Measurements from ENCODE around the gene TRIM61. TPM values are rescaled to one million over a fixed set of nuclear protein-coding genes. Genes with fewer than 3 reads are reported as not detected.
"Not testable (repeated sequence)": the region's sequence is repeated elsewhere in the genome, so short reads cannot be mapped to it uniquely, and the experiment has no call there.

TRIM61 gene
- total RNA-seq, 4 donors from 2014 or later: 0.15 TPM; not detected in 3

- H3K27me3 ChIP-seq: no peaks in the 10 kb centered on the region
- H3K9me3 ChIP-seq: no peaks in the 10 kb centered on the region
- no peaks in the 10 kb centered on the region for H3K36me3 ChIP-seq
- no peak for DNase-seq
- WGBS, 2 donors: 73 to 84% methylated on average over 6 of the region's 6 CpGs
- TF ChIP-seq POLR2A (IDR thresholded peaks at IDR 0.05) (no peak), CTCF (IDR thresholded peaks at IDR 0.05) (no peak)
- H3K4me3 ChIP-seq: no peak overlapping the region
- H3K27ac ChIP-seq: no peak overlapping the region
- intact Hi-C loops (cut with DNase I): no loop called here
- no peaks in the 10 kb centered on the region for H3K4me1 ChIP-seq
These were observed 28.0 kb upstream of the TRIM61 start for GRCh38 chr4:165005352-165005925.

- H3K4me1 ChIP-seq; intact Hi-C loops (cut with DNase I); H3K36me3 ChIP-seq; H3K4me3 ChIP-seq; H3K27ac ChIP-seq; DNase-seq; H3K27me3 ChIP-seq; H3K9me3 ChIP-seq: not testable (repeated sequence)
- WGBS, 2 donors: 64 to 80% methylated on average over 1 to 4 of the region's 4 CpGs
These were observed 24.5 kb upstream of the TRIM61 start for GRCh38 chr4:165001957-165002356.

GRCh38 chr4:164998526-164999080 lies 21.1 kb upstream of the TRIM61 start:
- intact Hi-C loops (cut with DNase I); H3K4me1 ChIP-seq; H3K27me3 ChIP-seq; H3K36me3 ChIP-seq; H3K9me3 ChIP-seq; DNase-seq; H3K4me3 ChIP-seq; H3K27ac ChIP-seq: not testable (repeated sequence)
- 52 to 59% methylated on average over 2 of the region's 2 CpGs for WGBS, 2 donors

GRCh38 chr4:164997941-164998340 lies 20.5 kb upstream of the TRIM61 start:
- H3K4me3 ChIP-seq: no peak overlapping the region
- no peaks in the 10 kb centered on the region for H3K4me1 ChIP-seq
- no peak for DNase-seq
- intact Hi-C loops (cut with DNase I): no loop called here
- H3K36me3 ChIP-seq: no peaks in the 10 kb centered on the region
- no peaks in the 10 kb centered on the region for H3K27me3 ChIP-seq
- no peaks in the 10 kb centered on the region for H3K9me3 ChIP-seq
- H3K27ac ChIP-seq: no peak overlapping the region
- TF ChIP-seq CTCF (IDR thresholded peaks at IDR 0.05) (no peak), POLR2A (IDR thresholded peaks at IDR 0.05) (no peak)
- WGBS, 2 donors: 53 to 54% methylated on average over 6 of the region's 6 CpGs

GRCh38 chr4:164997324-164997723 lies 19.9 kb upstream of the TRIM61 start:
- no peaks in the 10 kb centered on the region for H3K4me1 ChIP-seq
- no peak overlapping the region for H3K4me3 ChIP-seq
- no peaks in the 10 kb centered on the region for H3K36me3 ChIP-seq
- no peaks in the 10 kb centered on the region for H3K9me3 ChIP-seq
- TF ChIP-seq CTCF (IDR thresholded peaks at IDR 0.05) (no peak), POLR2A (IDR thresholded peaks at IDR 0.05) (no peak)
- no peak overlapping the region for H3K27ac ChIP-seq
- H3K27me3 ChIP-seq: no peaks in the 10 kb centered on the region
- intact Hi-C loops (cut with DNase I): no loop called here
- WGBS, 2 donors: 75 to 79% methylated on average over 2 of the region's 2 CpGs
- DNase-seq: no peak

- H3K4me1 ChIP-seq; intact Hi-C loops (cut with DNase I); H3K9me3 ChIP-seq; H3K4me3 ChIP-seq; H3K27me3 ChIP-seq; DNase-seq; H3K27ac ChIP-seq; H3K36me3 ChIP-seq: not testable (repeated sequence)
- WGBS, 2 donors: 72 to 84% methylated on average over 3 to 6 of the region's 6 CpGs
These were observed 18.7 kb upstream of the TRIM61 start for GRCh38 chr4:164996123-164996522.

- H3K4me1 ChIP-seq; H3K4me3 ChIP-seq; H3K9me3 ChIP-seq; DNase-seq; H3K27ac ChIP-seq; H3K27me3 ChIP-seq; H3K36me3 ChIP-seq; intact Hi-C loops (cut with DNase I): not testable (repeated sequence)
- WGBS, 2 donors: 73 to 79% methylated on average over 9 of the region's 10 CpGs
These were observed 13.3 kb upstream of the TRIM61 start for GRCh38 chr4:164990786-164991185.

Measured in esophagus squamous epithelium (tissue), 5 donors.